Anterior cingulate cortex (tissue), 58 donors: Measurements from ENCODE around the gene ANAPC7.
A peak's percentile ranks its signal among the peaks of the same experiment; 100 is the strongest.
"Not testable (repeated sequence)": the region's sequence is repeated elsewhere in the genome, so short reads cannot be mapped to it uniquely, and the experiment has no call there.

Source experiments
- DNase-seq, 58 donors: peaks; one replicate each; lab custom pipeline; 2025; lab: John Stamatoyannopoulos, UW

Gene ANAPC7

GRCh38 chr12:110349514-110350151 lies 53.9 kb downstream of the ANAPC7 start:
- peak in 7 of 58 donors; percentile 14 to 66 (median 22) for DNase-seq

GRCh38 chr12:110349096-110349495 lies 54.4 kb downstream of the ANAPC7 start:
- DNase-seq, result no peak

- DNase-seq, result no peak
Measured at GRCh38 chr12:110348431-110349059, 55.0 kb downstream of the ANAPC7 start.

- no peak for DNase-seq
Measured at GRCh38 chr12:110347767-110348166, 55.7 kb downstream of the ANAPC7 start.

GRCh38 chr12:110345963-110346362 lies 57.5 kb downstream of the ANAPC7 start:
- DNase-seq, result no peak

GRCh38 chr12:110345176-110345661 lies 58.3 kb downstream of the ANAPC7 start:
- peak in 1 of 58 donors; percentile 31 for DNase-seq

GRCh38 chr12:110344657-110345056 lies 58.9 kb downstream of the ANAPC7 start:
- DNase-seq, result no peak

GRCh38 chr12:110343736-110344555 lies 59.6 kb downstream of the ANAPC7 start:
- DNase-seq, result no peak

GRCh38 chr12:110343114-110343513 lies 60.4 kb downstream of the ANAPC7 start:
- DNase-seq, result no peak

- DNase-seq, result no peak
Measured at GRCh38 chr12:110342157-110342556, 61.4 kb downstream of the ANAPC7 start.

GRCh38 chr12:110340706-110341105 lies 62.8 kb downstream of the ANAPC7 start:
- no peak for DNase-seq

GRCh38 chr12:110340261-110340660 lies 63.2 kb downstream of the ANAPC7 start:
- not testable (repeated sequence) for DNase-seq

GRCh38 chr12:110339184-110339952 lies 64.1 kb downstream of the ANAPC7 start:
- DNase-seq, result no peak

- no peak for DNase-seq
Measured at GRCh38 chr12:110338754-110339153, 64.8 kb downstream of the ANAPC7 start.

GRCh38 chr12:110337912-110338710 lies 65.4 kb downstream of the ANAPC7 start:
- DNase-seq, result no peak

- no peak for DNase-seq
Measured at GRCh38 chr12:110335481-110336045, 67.9 kb downstream of the ANAPC7 start.

- DNase-seq, result no peak
Measured at GRCh38 chr12:110333201-110333600, 70.3 kb downstream of the ANAPC7 start.

GRCh38 chr12:110330544-110330943 lies 73.0 kb downstream of the ANAPC7 start:
- DNase-seq, result peak in 2 of 58 donors; percentile 19 to 39

- no peak for DNase-seq
Measured at GRCh38 chr12:110330124-110330523, 73.4 kb downstream of the ANAPC7 start.
